ENCODE measurements around the gene AP5M1.
"Not testable (repeated sequence)": the region's sequence is repeated elsewhere in the genome, so short reads cannot be mapped to it uniquely, and the experiment has no call there.

The AP5M1 gene

GRCh38 chr14:57314396-57315089 lies 45.8 kb downstream of the AP5M1 start:
- no peak for TF ChIP-seq Cebpa-rat (IDR thresholded peaks at IDR 0.05)
- H3K9me3 ChIP-seq = no peaks in the 10 kb centered on the region
- H3K27me3 ChIP-seq = no peaks in the 10 kb centered on the region
- H3K4me1 ChIP-seq = no peaks in the 10 kb centered on the region
- no peak overlapping the region for H3K9ac ChIP-seq
- no peak overlapping the region for H3K4me2 ChIP-seq
- H3K4me3 ChIP-seq = no peak overlapping the region
- H4K20me1 ChIP-seq = no peaks in the 10 kb centered on the region
- H3K27ac ChIP-seq = no peak overlapping the region
- H3K36me3 ChIP-seq = no peaks in the 10 kb centered on the region

- Histone ChIP-seq H3K36me3 (no peaks in the 10 kb centered on the region), H3K27ac (no peak overlapping the region), H3K4me2 (no peak overlapping the region), H3K9ac (no peak overlapping the region), H3K4me1 (no peaks in the 10 kb centered on the region), H4K20me1 (no peaks in the 10 kb centered on the region), H3K27me3 (no peaks in the 10 kb centered on the region), H3K4me3 (no peak overlapping the region), H3K9me3 (no peaks in the 10 kb centered on the region)
- TF ChIP-seq Cebpa-rat (IDR thresholded peaks at IDR 0.05) = no peak
Observed at GRCh38 chr14:57317248-57317833, 48.6 kb downstream of the AP5M1 start.

- no peak overlapping the region for H3K27ac ChIP-seq
Observed at GRCh38 chr14:57319636-57320192, 50.9 kb downstream of the AP5M1 start.

GRCh38 chr14:57323721-57324120 lies 55.0 kb downstream of the AP5M1 start:
- Histone ChIP-seq H3K4me1 (no peaks in the 10 kb centered on the region), H3K4me2 (no peak overlapping the region), H3K9ac (no peak overlapping the region), H3K36me3 (no peaks in the 10 kb centered on the region), H4K20me1 (no peaks in the 10 kb centered on the region), H3K27ac (no peak overlapping the region), H3K9me3 (no peaks in the 10 kb centered on the region), H3K4me3 (no peak overlapping the region), H3K27me3 (no peaks in the 10 kb centered on the region)
- no peak for TF ChIP-seq Cebpa-rat (IDR thresholded peaks at IDR 0.05)

More at GRCh38 chr14:57319636-57320192, 50.9 kb downstream of the AP5M1 start:
- H3K9me3 ChIP-seq = no peaks in the 10 kb centered on the region
- H3K4me1 ChIP-seq = no peaks in the 10 kb centered on the region
- H4K20me1 ChIP-seq = no peaks in the 10 kb centered on the region
- no peak for TF ChIP-seq Cebpa-rat (IDR thresholded peaks at IDR 0.05)
- no peak overlapping the region for H3K4me2 ChIP-seq
- no peak overlapping the region for H3K4me3 ChIP-seq
- no peaks in the 10 kb centered on the region for H3K27me3 ChIP-seq
- H3K36me3 ChIP-seq = no peaks in the 10 kb centered on the region
- H3K9ac ChIP-seq = no peak overlapping the region

GRCh38 chr14:57326253-57326652 lies 57.5 kb downstream of the AP5M1 start:
- Histone ChIP-seq H3K4me3 (no peak overlapping the region), H3K9ac (no peak overlapping the region), H3K9me3 (peaks cover 6% of the 10 kb centered on the region; the same call in 1 of the 2 replicates), H3K27me3 (no peaks in the 10 kb centered on the region), H3K4me1 (no peaks in the 10 kb centered on the region), H3K4me2 (no peak overlapping the region), H3K36me3 (no peaks in the 10 kb centered on the region), H4K20me1 (no peaks in the 10 kb centered on the region), H3K27ac (no peak overlapping the region)
- TF ChIP-seq Cebpa-rat (IDR thresholded peaks at IDR 0.05) = no peak

- Histone ChIP-seq H3K27ac (no peak overlapping the region), H4K20me1 (no peaks in the 10 kb centered on the region), H3K9me3 (peaks cover 25% of the 10 kb centered on the region), H3K9ac (no peak overlapping the region), H3K27me3 (no peaks in the 10 kb centered on the region), H3K4me1 (no peaks in the 10 kb centered on the region), H3K36me3 (no peaks in the 10 kb centered on the region), H3K4me2 (no peak overlapping the region), H3K4me3 (no peak overlapping the region)
- no peak for TF ChIP-seq Cebpa-rat (IDR thresholded peaks at IDR 0.05)
Observed at GRCh38 chr14:57329833-57330232, 61.1 kb downstream of the AP5M1 start.

GRCh38 chr14:57332475-57332874 lies 63.7 kb downstream of the AP5M1 start:
- H3K27me3 ChIP-seq, H4K20me1 ChIP-seq, H3K4me2 ChIP-seq, H3K27ac ChIP-seq, H3K9ac ChIP-seq, H3K36me3 ChIP-seq, H3K4me1 ChIP-seq, H3K4me3 ChIP-seq: not testable (repeated sequence)
- H3K9me3 ChIP-seq = peaks cover 45% of the 10 kb centered on the region

GRCh38 chr14:57333726-57334125 lies 65.0 kb downstream of the AP5M1 start:
- not testable (repeated sequence) for H3K9ac ChIP-seq, H3K4me2 ChIP-seq, H3K36me3 ChIP-seq, H3K4me3 ChIP-seq, H3K27me3 ChIP-seq, H4K20me1 ChIP-seq, H3K27ac ChIP-seq, H3K4me1 ChIP-seq
- H3K9me3 ChIP-seq = peaks cover 46% of the 10 kb centered on the region

- not testable (repeated sequence) for H3K9me3 ChIP-seq, H3K36me3 ChIP-seq, H3K4me1 ChIP-seq, H3K27ac ChIP-seq, H3K9ac ChIP-seq, H3K27me3 ChIP-seq, H4K20me1 ChIP-seq, H3K4me2 ChIP-seq, H3K4me3 ChIP-seq
Observed at GRCh38 chr14:57343545-57344297, 75.0 kb downstream of the AP5M1 start.

GRCh38 chr14:57345106-57345505 lies 76.3 kb downstream of the AP5M1 start:
- Histone ChIP-seq H3K4me1 (no peaks in the 10 kb centered on the region), H3K4me3 (no peak overlapping the region), H4K20me1 (no peaks in the 10 kb centered on the region), H3K9ac (no peak overlapping the region), H3K4me2 (no peak overlapping the region), H3K36me3 (no peaks in the 10 kb centered on the region), H3K27ac (no peak overlapping the region), H3K9me3 (no peaks in the 10 kb centered on the region), H3K27me3 (no peaks in the 10 kb centered on the region)
- TF ChIP-seq Cebpa-rat (IDR thresholded peaks at IDR 0.05) = no peak

Measured in BLaER1 (cell line).